ENCODE results near the gene ROR1.

The ROR1 gene

GRCh38 chr1:63859480-63860275, 85.9 kb downstream of the ROR1 start:
- DNase-seq, result no peak

- DNase-seq, result peak; percentile 59
Observed at GRCh38 chr1:63861052-63861691, 87.4 kb downstream of the ROR1 start.

GRCh38 chr1:63863145-63863544, 89.3 kb downstream of the ROR1 start:
- DNase-seq, result no peak

- DNase-seq, result peak; percentile 46
Observed at GRCh38 chr1:63864224-63864641, 90.4 kb downstream of the ROR1 start.

GRCh38 chr1:63865561-63865960, 91.7 kb downstream of the ROR1 start:
- no peak for DNase-seq

- no peak for DNase-seq
Observed at GRCh38 chr1:63866084-63866483, 92.3 kb downstream of the ROR1 start.

GRCh38 chr1:63867429-63868176, 93.8 kb downstream of the ROR1 start:
- DNase-seq, result no peak

- DNase-seq, result no peak
Observed at GRCh38 chr1:63868268-63868781, 94.5 kb downstream of the ROR1 start.

- no peak for DNase-seq
Observed at GRCh38 chr1:63870152-63870551, 96.3 kb downstream of the ROR1 start.

- DNase-seq, result no peak
Observed at GRCh38 chr1:63871463-63871862, 97.6 kb downstream of the ROR1 start.

- DNase-seq, result no peak
Observed at GRCh38 chr1:63873751-63874150, 99.9 kb downstream of the ROR1 start.

- DNase-seq, result no peak
Observed at GRCh38 chr1:63874278-63874880, 100.6 kb downstream of the ROR1 start.

GRCh38 chr1:63875636-63876035, 101.8 kb downstream of the ROR1 start:
- no peak for DNase-seq

GRCh38 chr1:63877021-63877767, 103.4 kb downstream of the ROR1 start:
- no peak for DNase-seq

GRCh38 chr1:63877816-63878215, 104.0 kb downstream of the ROR1 start:
- DNase-seq, result no peak

GRCh38 chr1:63878932-63879331, 105.1 kb downstream of the ROR1 start:
- DNase-seq, result no peak

- DNase-seq, result no peak
Observed at GRCh38 chr1:63880958-63881576, 107.2 kb downstream of the ROR1 start.

GRCh38 chr1:63882048-63882704, 108.4 kb downstream of the ROR1 start:
- DNase-seq, result no peak

- DNase-seq, result no peak
Observed at GRCh38 chr1:63883494-63884235, 109.8 kb downstream of the ROR1 start.

GRCh38 chr1:63884486-63884885, 110.7 kb downstream of the ROR1 start:
- DNase-seq, result no peak

GRCh38 chr1:63885899-63886298, 112.1 kb downstream of the ROR1 start:
- no peak for DNase-seq

Data from femur (tissue), 1 donor.